Neural cell (in vitro differentiated cells): ENCODE results near the gene ZNF648. TPM values are rescaled to one million over a fixed set of nuclear protein-coding genes. Genes with fewer than 3 reads are reported as not detected.

Experiments
- H2AFZ ChIP-seq: fragments of 200-600, 300-800 bp; sonication (generic), shearing (Covaris generic); 2 replicates; pipeline ENCODE4 v1.6.0; 2014; ENCODE audit warnings: low read depth, mild to moderate bottlenecking, antibody characterized with exemption, low read length, moderate library complexity
- H3F3A ChIP-seq: fragments of 200-600 bp; shearing (Covaris generic); 2 replicates; pipeline ENCODE4 v1.6.1; 2016; ENCODE audit warnings: mild to moderate bottlenecking, moderate library complexity, mixed read lengths, antibody characterized with exemption, low read length; ENCODE audit not compliant: insufficient read depth, poor library complexity, severe bottlenecking
- H3K27ac ChIP-seq: fragments of 200-600, 300-800 bp; sonication (generic), shearing (Covaris generic); 2 replicates; pipeline ENCODE4 v1.5.1; 2014; ENCODE audit warnings: mild to moderate bottlenecking, low read length, moderate library complexity
- H3K27me3 ChIP-seq: fragments of 300-800, 200-600 bp; sonication (generic), shearing (Covaris generic); 2 replicates; pipeline ENCODE4 v1.6.0; 2014; ENCODE audit warnings: mild to moderate bottlenecking, low read depth, low read length, moderate library complexity; ENCODE audit not compliant: insufficient read depth
- H3K36me3 ChIP-seq: fragments of 300-800, 200-600 bp; sonication (generic), shearing (Covaris generic); 2 replicates; pipeline ENCODE4 v1.5.1; 2014; ENCODE audit warnings: mild to moderate bottlenecking, antibody characterized with exemption, low read length, moderate library complexity; ENCODE audit not compliant: insufficient read depth
- H3K4me2 ChIP-seq: fragments of 300-800, 200-600 bp; sonication (generic), shearing (Covaris generic); 2 replicates; pipeline ENCODE4 v1.6.0; 2014; ENCODE audit warnings: mild to moderate bottlenecking, low read length
- H3K4me3 ChIP-seq: fragments of 300-800, 200-600 bp; sonication (generic), shearing (Covaris generic); 2 replicates; pipeline ENCODE4 v1.5.1; 2014; ENCODE audit warnings: mild to moderate bottlenecking, low read length, moderate library complexity
- H3K79me2 ChIP-seq: fragments of 200-600 bp; shearing (Covaris generic); replicated peaks from 2 replicates; pipeline ENCODE4 v1.6.0; 2014; ENCODE audit warnings: mild to moderate bottlenecking, low read length, moderate library complexity; ENCODE audit not compliant: insufficient read depth
- H3K9ac ChIP-seq: fragments of 300-800, 200-600 bp; sonication (generic), shearing (Covaris generic); 2 replicates; pipeline ENCODE4 v1.6.1; 2016; ENCODE audit warnings: mild to moderate bottlenecking, low read length, mixed read lengths
- H3K9me2 ChIP-seq: fragments of 200-600 bp; shearing (Covaris generic); 2 replicates; pipeline ENCODE4 v1.6.1; 2016; ENCODE audit warnings: mild to moderate bottlenecking, low read length, mixed read lengths; ENCODE audit not compliant: insufficient read depth
- H3K9me3 ChIP-seq: fragments of 200-600, 300-800 bp; sonication (generic), shearing (Covaris generic); 2 replicates; pipeline ENCODE4 v1.6.1; 2016; ENCODE audit warnings: mild to moderate bottlenecking, mixed run types, low read length, moderate library complexity, mixed read lengths
- H4K20me1 ChIP-seq: fragments of 200-600 bp; shearing (Covaris generic); 2 replicates; pipeline ENCODE4 v1.6.1; 2016; ENCODE audit warnings: mild to moderate bottlenecking, mixed run types; ENCODE audit not compliant: insufficient read depth
- CTCF ChIP-seq: fragments of 450-650 bp; IDR thresholded peaks from 2 replicates; pipeline ENCODE4 v1.5.1; 2014; ENCODE audit warnings: antibody characterized with exemption, mild to moderate bottlenecking, moderate library complexity; ENCODE audit not compliant: poor library complexity, severe bottlenecking
- EP300 ChIP-seq: fragments of 450-650 bp; conservative IDR thresholded peaks from 2 replicates; pipeline ENCODE4 v1.6.1; 2014; ENCODE audit warnings: antibody characterized with exemption, mild to moderate bottlenecking, moderate library complexity; ENCODE audit not compliant: poor library complexity, severe bottlenecking
- EZH2 ChIP-seq: fragments of 200-600, 300-800 bp; shearing (Covaris generic), sonication (generic); IDR thresholded peaks from 2 replicates; pipeline ENCODE4 v1.6.1; 2014; ENCODE audit warnings: antibody characterized with exemption, low read length, borderline replicate concordance, mild to moderate bottlenecking; ENCODE audit not compliant: insufficient read depth, poor library complexity, severe bottlenecking
- MXI1 ChIP-seq: fragments of 450-650 bp; conservative IDR thresholded peaks from 2 replicates; pipeline ENCODE4 v1.6.1; 2014; ENCODE audit warnings: antibody characterized with exemption, mild to moderate bottlenecking; ENCODE audit not compliant: poor library complexity, severe bottlenecking
- POLR2AphosphoS5 ChIP-seq: IDR thresholded peaks from 2 replicates; pipeline ENCODE4 v1.6.1; 2012
- RAD21 ChIP-seq: fragments of 450-650 bp; conservative IDR thresholded peaks from 2 replicates; pipeline ENCODE4 v1.6.1; 2014; ENCODE audit warnings: antibody characterized with exemption, mild to moderate bottlenecking, moderate library complexity
- SMC3 ChIP-seq: fragments of 450-650 bp; conservative IDR thresholded peaks from 2 replicates; pipeline ENCODE4 v1.6.1; 2014; ENCODE audit warnings: antibody characterized with exemption, mild to moderate bottlenecking, moderate library complexity; ENCODE audit not compliant: poor library complexity
- TAF1 ChIP-seq: IDR thresholded peaks from 2 replicates; pipeline ENCODE4 v1.6.1; 2012; ENCODE audit warnings: low read depth
- polyA plus RNA-seq: library from polyadenylated mRNA; depleted of rRNA; stranded (reverse); fragments of >200 nt; gene quantifications from 2 replicates; pipeline ENCODE4 v1.2.3, GENCODE V29; 2014
- TF ChIP-seq, protein P1 (sequence below): IDR thresholded peaks from 2 replicates; pipeline ENCODE4 v1.6.1; 2012; ENCODE audit warnings: borderline replicate concordance

The ZNF648 gene
- polyA plus RNA-seq, 1 donor from 2014 or later = not detected

- Histone ChIP-seq H3K9ac (no peak overlapping the region), H2AFZ (no peak overlapping the region)
Measured at GRCh38 chr1:182069028-182069466, 7.5 kb upstream of the ZNF648 start.

GRCh38 chr1:182066934-182067333, 5.4 kb upstream of the ZNF648 start:
- Histone ChIP-seq H3K4me2 (no peak overlapping the region), H3K36me3 (no peaks in the 10 kb centered on the region), H3F3A (no peaks in the 10 kb centered on the region), H3K4me3 (no peak overlapping the region), H2AFZ (no peak overlapping the region), H3K9me3 (no peaks in the 10 kb centered on the region), H3K9me2 (no peaks in the 10 kb centered on the region), H3K27ac (no peak overlapping the region), H3K9ac (no peak overlapping the region), H3K27me3 (no peaks in the 10 kb centered on the region), H4K20me1 (no peaks in the 10 kb centered on the region), H3K79me2 (no peaks in the 10 kb centered on the region)
- TF ChIP-seq TAF1 (no peak), RAD21 (no peak), EZH2 (no peak), SMC3 (no peak), CTCF (no peak), POLR2AphosphoS5 (no peak), EP300 (no peak), MXI1 (no peak)
- TF ChIP-seq, protein P1, sequence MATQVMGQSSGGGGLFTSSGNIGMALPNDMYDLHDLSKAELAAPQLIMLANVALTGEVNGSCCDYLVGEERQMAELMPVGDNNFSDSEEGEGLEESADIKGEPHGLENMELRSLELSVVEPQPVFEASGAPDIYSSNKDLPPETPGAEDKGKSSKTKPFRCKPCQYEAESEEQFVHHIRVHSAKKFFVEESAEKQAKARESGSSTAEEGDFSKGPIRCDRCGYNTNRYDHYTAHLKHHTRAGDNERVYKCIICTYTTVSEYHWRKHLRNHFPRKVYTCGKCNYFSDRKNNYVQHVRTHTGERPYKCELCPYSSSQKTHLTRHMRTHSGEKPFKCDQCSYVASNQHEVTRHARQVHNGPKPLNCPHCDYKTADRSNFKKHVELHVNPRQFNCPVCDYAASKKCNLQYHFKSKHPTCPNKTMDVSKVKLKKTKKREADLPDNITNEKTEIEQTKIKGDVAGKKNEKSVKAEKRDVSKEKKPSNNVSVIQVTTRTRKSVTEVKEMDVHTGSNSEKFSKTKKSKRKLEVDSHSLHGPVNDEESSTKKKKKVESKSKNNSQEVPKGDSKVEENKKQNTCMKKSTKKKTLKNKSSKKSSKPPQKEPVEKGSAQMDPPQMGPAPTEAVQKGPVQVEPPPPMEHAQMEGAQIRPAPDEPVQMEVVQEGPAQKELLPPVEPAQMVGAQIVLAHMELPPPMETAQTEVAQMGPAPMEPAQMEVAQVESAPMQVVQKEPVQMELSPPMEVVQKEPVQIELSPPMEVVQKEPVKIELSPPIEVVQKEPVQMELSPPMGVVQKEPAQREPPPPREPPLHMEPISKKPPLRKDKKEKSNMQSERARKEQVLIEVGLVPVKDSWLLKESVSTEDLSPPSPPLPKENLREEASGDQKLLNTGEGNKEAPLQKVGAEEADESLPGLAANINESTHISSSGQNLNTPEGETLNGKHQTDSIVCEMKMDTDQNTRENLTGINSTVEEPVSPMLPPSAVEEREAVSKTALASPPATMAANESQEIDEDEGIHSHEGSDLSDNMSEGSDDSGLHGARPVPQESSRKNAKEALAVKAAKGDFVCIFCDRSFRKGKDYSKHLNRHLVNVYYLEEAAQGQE = no peak

More at GRCh38 chr1:182069028-182069466, 7.5 kb upstream of the ZNF648 start:
- H3K4me3 ChIP-seq = no peak overlapping the region
- H3K79me2 ChIP-seq = no peaks in the 10 kb centered on the region
- no peaks in the 10 kb centered on the region for H3F3A ChIP-seq
- no peaks in the 10 kb centered on the region for H3K27me3 ChIP-seq
- H3K9me2 ChIP-seq = no peaks in the 10 kb centered on the region
- TF ChIP-seq CTCF = peak; percentile 18
- TF ChIP-seq MXI1 = no peak
- H3K27ac ChIP-seq = no peak overlapping the region
- H4K20me1 ChIP-seq = no peaks in the 10 kb centered on the region
- H3K9me3 ChIP-seq = no peaks in the 10 kb centered on the region
- no peak overlapping the region for H3K4me2 ChIP-seq
- H3K36me3 ChIP-seq = no peaks in the 10 kb centered on the region
